Hepatocyte (in vitro differentiated cells): ENCODE results near the gene PLBD1.

Source experiments
- CTCF ChIP-seq: fragments of 200-600 bp; sonication (generic); IDR thresholded peaks from 2 replicates; pipeline ENCODE4 v1.5.1; 2016; ENCODE audit warnings: antibody characterized with exemption, mild to moderate bottlenecking; ENCODE audit not compliant: poor library complexity
- EZH2 ChIP-seq: fragments of 200-600 bp; sonication (generic); IDR thresholded peaks from 2 replicates; pipeline ENCODE4 v1.6.1; 2016; ENCODE audit warnings: antibody characterized with exemption, mild to moderate bottlenecking, borderline replicate concordance
- EZH2phosphoT487 ChIP-seq: fragments of 200-600 bp; sonication (generic); IDR thresholded peaks from one replicate; pipeline ENCODE4 v1.6.1; 2018; ENCODE audit warnings: antibody characterized with exemption, mild to moderate bottlenecking, low read depth, moderate library complexity; ENCODE audit not compliant: unreplicated experiment, severe bottlenecking

- TF ChIP-seq CTCF = no peak
- TF ChIP-seq EZH2 = no peak
- no peak for TF ChIP-seq EZH2phosphoT487
Measured at GRCh38 chr12:14601692-14602478, 34.2 kb upstream of the PLBD1 start.
